ENCODE data around the gene CLIP4.

Gene CLIP4

GRCh38 chr2:29134933-29135332 is 19.7 kb downstream of the CLIP4 start (continued):
- TF ChIP-seq PATZ1 (CRISPR knock-in tag; IDR thresholded peaks at IDR 0.05; ENCODE audit: borderline replicate concordance) (no peak), CSDC2 (CRISPR knock-in tag; IDR thresholded peaks at IDR 0.05) (no peak), RARB (CRISPR knock-in tag; IDR thresholded peaks at IDR 0.05) (no peak)

GRCh38 chr2:29139152-29139551 is 23.9 kb downstream of the CLIP4 start:
- ATAC-seq, result no peak
- TF ChIP-seq POU6F1 (CRISPR knock-in tag; IDR thresholded peaks at IDR 0.05; ENCODE audit: borderline replicate concordance, low read depth) (no peak), ZFP30 (CRISPR knock-in tag; IDR thresholded peaks at IDR 0.05) (no peak), PPARA (CRISPR knock-in tag; IDR thresholded peaks at IDR 0.05; ENCODE audit: borderline replicate concordance) (no peak), CSRNP3 (CRISPR knock-in tag; IDR thresholded peaks at IDR 0.05) (no peak), CREB5 (CRISPR knock-in tag; IDR thresholded peaks at IDR 0.05; ENCODE audit: low read depth) (no peak), RARB (CRISPR knock-in tag; IDR thresholded peaks at IDR 0.05) (no peak), ZNF8 (CRISPR knock-in tag; IDR thresholded peaks at IDR 0.05) (no peak), TCF4 (CRISPR knock-in tag; IDR thresholded peaks at IDR 0.05; ENCODE audit: borderline replicate concordance) (no peak), GLIS3 (CRISPR knock-in tag; IDR thresholded peaks at IDR 0.05) (no peak), SNAI2 (CRISPR knock-in tag; IDR thresholded peaks at IDR 0.05) (no peak), ISL1 (CRISPR knock-in tag; IDR thresholded peaks at IDR 0.05) (no peak), ZFP3 (CRISPR knock-in tag; IDR thresholded peaks at IDR 0.05) (no peak), BACH2 (CRISPR knock-in tag; IDR thresholded peaks at IDR 0.05; ENCODE audit: borderline replicate concordance) (no peak), TSHZ2 (CRISPR knock-in tag; IDR thresholded peaks at IDR 0.05) (no peak), ARNTL (CRISPR knock-in tag; IDR thresholded peaks at IDR 0.05; ENCODE audit: borderline replicate concordance, low read depth) (no peak), ZNF70 (CRISPR knock-in tag; IDR thresholded peaks at IDR 0.05) (no peak), ZC3H10 (CRISPR knock-in tag; IDR thresholded peaks at IDR 0.05) (no peak)

GRCh38 chr2:29139731-29140130 is 24.5 kb downstream of the CLIP4 start:
- no peak for ATAC-seq
- TF ChIP-seq GLIS3 (CRISPR knock-in tag; IDR thresholded peaks at IDR 0.05), result no peak
- TF ChIP-seq ZFP3 (CRISPR knock-in tag; IDR thresholded peaks at IDR 0.05), result no peak
- no peak for TF ChIP-seq ZC3H10 (CRISPR knock-in tag; IDR thresholded peaks at IDR 0.05)
- TF ChIP-seq BACH2 (CRISPR knock-in tag; IDR thresholded peaks at IDR 0.05; ENCODE audit: borderline replicate concordance), result no peak
- no peak for TF ChIP-seq RARB (CRISPR knock-in tag; IDR thresholded peaks at IDR 0.05)
- no peak for TF ChIP-seq ZNF565 (CRISPR knock-in tag; conservative IDR thresholded peaks at IDR 0.05; ENCODE audit: low read depth)
- no peak for TF ChIP-seq ESRRG (CRISPR knock-in tag; IDR thresholded peaks at IDR 0.05)
- no peak for TF ChIP-seq ARNTL (CRISPR knock-in tag; IDR thresholded peaks at IDR 0.05; ENCODE audit: borderline replicate concordance, low read depth)
- TF ChIP-seq SNAI2 (CRISPR knock-in tag; IDR thresholded peaks at IDR 0.05), result no peak
- TF ChIP-seq TSHZ2 (CRISPR knock-in tag; IDR thresholded peaks at IDR 0.05), result no peak
- TF ChIP-seq ZFP30 (CRISPR knock-in tag; IDR thresholded peaks at IDR 0.05), result no peak

Data from SK-N-SH treated with all-trans-retinoic acid at 6 μM for 48 hours (cell line).